Pons (tissue), 1 donor: ENCODE data around the gene MINDY1.

Source experiments
- DNase-seq: peaks from one replicate; pipeline ENCODE4 v3.0.0-alpha.2; 2016; ENCODE audit warnings: low spot score

The MINDY1 gene

GRCh38 chr1:151006327-151007052 is at the start of gene MINDY1:
MINDY1 (minus strand) TSS chr1:151006902; CDS start chr1:151002617, 4,285 bp downstream.
- DNase-seq: peak; percentile 98

- DNase-seq: no peak
These were observed 49.4 kb upstream of the MINDY1 start for GRCh38 chr1:151056149-151056548.

- no peak for DNase-seq
These were observed 48.9 kb upstream of the MINDY1 start for GRCh38 chr1:151055581-151055980.

- no peak for DNase-seq
These were observed 48.4 kb upstream of the MINDY1 start for GRCh38 chr1:151054971-151055547.

- DNase-seq: no peak
These were observed 44.8 kb upstream of the MINDY1 start for GRCh38 chr1:151051356-151052009.

- DNase-seq: no peak
These were observed 43.5 kb upstream of the MINDY1 start for GRCh38 chr1:151050051-151050688.

- no peak for DNase-seq
These were observed 42.8 kb upstream of the MINDY1 start for GRCh38 chr1:151049458-151049857.

- no peak for DNase-seq
These were observed 41.9 kb upstream of the MINDY1 start for GRCh38 chr1:151048645-151049032.

GRCh38 chr1:151047925-151048644 is 41.4 kb upstream of the MINDY1 start:
- peak; percentile 70 for DNase-seq

- peak; percentile 72 for DNase-seq
These were observed 40.9 kb upstream of the MINDY1 start, which contains the start of gene C1orf56 for GRCh38 chr1:151047591-151047924. C1orf56 (plus strand) TSS chr1:151047751; CDS start chr1:151047848, 97 bp downstream.

- DNase-seq: no peak
These were observed 36.5 kb upstream of the MINDY1 start for GRCh38 chr1:151043163-151043562.

GRCh38 chr1:151039521-151039920 is 32.8 kb upstream of the MINDY1 start:
- DNase-seq: no peak

- no peak for DNase-seq
These were observed 30.3 kb upstream of the MINDY1 start for GRCh38 chr1:151037032-151037431.

- no peak for DNase-seq
These were observed 29.7 kb upstream of the MINDY1 start, which contains the start of gene BNIPL for GRCh38 chr1:151036356-151036755. BNIPL (plus strand) TSS chr1:151036586; CDS start chr1:151036726, 140 bp downstream.

GRCh38 chr1:151035167-151035566 is 28.5 kb upstream of the MINDY1 start:
- DNase-seq: no peak

GRCh38 chr1:151032164-151032563 is 25.5 kb upstream of the MINDY1 start:
- no peak for DNase-seq

GRCh38 chr1:151026460-151026859 is 19.8 kb upstream of the MINDY1 start:
- no peak for DNase-seq

- DNase-seq: peak; percentile 87
These were observed 17.9 kb upstream of the MINDY1 start for GRCh38 chr1:151024540-151025146.

GRCh38 chr1:151013518-151013917 is 6.8 kb upstream of the MINDY1 start:
- no peak for DNase-seq

- no peak for DNase-seq
These were observed 6.2 kb upstream of the MINDY1 start for GRCh38 chr1:151012684-151013471.
